DMS 273 (cell line): Measurements from ENCODE around the gene PERCC1.

ENCODE experiments used
- DNase-seq: peaks from one replicate; lab custom pipeline; 2025; ENCODE audit not compliant: unreplicated experiment; lab: John Stamatoyannopoulos, UW

Gene PERCC1

GRCh38 chr16:1430759-1431496 is at the start of gene PERCC1:
Gene PERCC1 (plus strand): TSS chr16:1431078. CDS start chr16:1432594, 1,516 bp downstream.
- DNase-seq: peak; percentile 41

DNA sequence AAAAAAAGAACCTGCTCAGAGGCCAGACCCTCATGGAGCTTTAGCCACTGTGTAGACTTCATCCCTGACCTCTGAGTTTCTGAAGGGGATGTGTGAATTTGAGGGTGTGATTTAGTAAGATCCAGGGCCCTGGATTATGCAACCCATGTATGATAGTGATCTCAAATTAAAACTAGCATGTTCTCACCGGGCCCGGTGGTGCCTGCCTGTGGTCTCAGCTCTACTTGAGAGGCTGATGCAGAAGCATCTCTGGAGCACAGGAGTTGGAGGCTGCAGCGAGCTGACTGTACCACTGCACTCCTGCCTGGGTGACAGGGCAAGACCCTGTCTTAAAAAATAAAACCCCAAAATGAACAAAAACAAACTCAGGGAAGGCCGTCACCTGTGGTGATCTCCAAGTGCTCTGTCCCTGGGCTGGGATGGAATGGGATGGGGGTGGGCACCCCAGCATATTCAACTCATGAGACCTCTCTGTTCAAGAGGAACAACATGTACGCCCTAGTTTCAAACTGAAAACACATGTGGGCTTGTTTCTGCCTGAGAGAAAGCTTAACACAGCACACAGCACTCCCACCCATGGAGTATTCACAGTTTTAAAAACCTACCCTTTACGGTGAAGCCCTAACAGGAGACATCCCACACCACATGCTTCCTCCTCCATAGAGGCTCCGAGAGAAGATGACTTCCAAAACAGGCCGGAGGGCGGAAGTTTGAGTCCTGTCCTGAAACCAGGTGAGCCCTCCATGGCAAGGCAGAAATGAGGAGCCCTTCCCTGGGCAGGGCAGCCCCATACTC is 49.1 kb upstream of the PERCC1 start:
- DNase-seq: no peak

GRCh38 chr16:1383556-1383955 is 47.3 kb upstream of the PERCC1 start:
- DNase-seq: no peak

DNA sequence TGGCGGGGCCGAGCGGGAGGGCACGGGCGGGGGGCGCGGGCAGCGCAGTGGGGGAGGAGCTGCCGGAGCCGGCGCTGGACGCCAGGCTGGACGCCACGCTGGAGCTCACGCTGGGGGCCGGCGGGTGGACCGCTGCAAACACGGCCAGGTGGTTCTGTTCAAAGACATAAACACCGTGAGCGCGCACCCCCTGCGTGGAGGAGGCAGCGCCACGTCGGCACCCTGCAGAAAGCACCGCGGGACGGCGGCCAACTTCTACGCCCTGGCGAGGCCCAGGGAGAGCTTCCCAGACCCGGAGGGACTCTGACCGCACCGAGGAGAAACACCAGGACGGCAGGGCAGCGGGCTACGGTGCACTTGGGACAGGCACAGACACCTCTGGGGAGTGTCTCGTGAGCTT is 45.6 kb upstream of the PERCC1 start:
- DNase-seq: no peak

GRCh38 chr16:1387331-1387730 is 43.5 kb upstream of the PERCC1 start:
- DNase-seq: no peak

- DNase-seq: no peak
Measured at GRCh38 chr16:1389762-1390161, 41.1 kb upstream of the PERCC1 start.

GRCh38 chr16:1390239-1390779 is 40.6 kb upstream of the PERCC1 start:
- no peak for DNase-seq

GRCh38 chr16:1392826-1393225 is 38.1 kb upstream of the PERCC1 start:
- DNase-seq: no peak

DNA sequence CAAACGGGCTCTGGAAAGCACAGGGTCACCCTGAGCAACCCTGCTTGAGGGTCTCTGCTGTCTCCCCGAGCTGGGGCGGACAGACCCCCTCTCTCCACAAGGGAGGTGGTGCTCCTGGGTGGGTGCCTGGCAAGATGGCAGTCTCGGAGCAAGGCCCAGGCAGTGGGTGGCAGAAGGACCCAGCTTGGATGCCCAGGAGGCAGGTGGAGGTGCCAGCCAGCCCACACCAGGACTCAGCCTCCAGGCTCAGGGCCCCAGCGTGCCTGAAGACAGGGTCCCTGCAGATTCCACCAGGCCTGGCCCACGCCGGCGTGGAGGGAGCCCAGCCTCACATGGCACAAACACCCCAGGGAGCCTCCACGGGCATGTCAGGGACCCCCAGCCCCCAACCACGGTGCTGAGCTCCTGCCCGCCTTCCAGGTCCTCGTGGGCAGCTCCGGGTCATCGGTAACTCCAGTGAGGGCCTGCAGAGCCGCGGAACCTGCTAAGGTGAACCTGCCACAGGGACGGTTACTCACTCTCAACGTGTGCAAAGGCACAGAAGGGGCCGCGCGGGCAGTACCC is 37.2 kb upstream of the PERCC1 start:
- DNase-seq: no peak

- DNase-seq: no peak
Measured at GRCh38 chr16:1394367-1394951, 36.4 kb upstream of the PERCC1 start.

DNA sequence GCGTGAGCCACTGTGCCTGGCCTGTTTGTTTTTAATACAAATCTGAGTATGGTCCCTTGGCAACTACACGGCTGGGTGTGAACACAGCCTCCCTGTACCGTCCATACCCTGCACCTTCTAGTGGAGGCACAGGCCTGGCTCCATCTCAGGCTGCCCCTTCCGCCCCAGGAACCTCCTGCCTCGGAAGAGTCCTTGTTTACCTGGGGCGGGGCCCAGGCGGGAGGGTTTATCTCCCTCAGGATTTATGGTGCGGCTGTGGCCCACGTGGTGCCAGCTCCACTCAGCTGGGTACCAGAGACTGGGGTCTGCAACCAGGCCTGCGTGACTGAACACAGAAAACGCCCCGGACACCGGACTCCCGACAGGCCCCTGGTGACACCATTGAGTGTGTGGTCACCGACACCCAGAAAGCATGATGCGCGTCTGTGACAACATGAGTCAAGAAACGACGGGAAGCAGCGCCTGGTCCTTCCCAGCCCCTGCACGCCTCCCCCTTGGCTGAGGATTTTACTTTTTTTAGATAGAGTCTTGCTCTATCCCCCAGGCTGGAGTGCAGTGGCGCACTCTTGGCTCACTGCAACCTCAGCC is 35.3 kb upstream of the PERCC1 start:
- no peak for DNase-seq

- no peak for DNase-seq
Measured at GRCh38 chr16:1397779-1398178, 33.1 kb upstream of the PERCC1 start.

GRCh38 chr16:1398351-1398750 is 32.5 kb upstream of the PERCC1 start:
- DNase-seq: no peak

GRCh38 chr16:1398826-1399581 is 31.9 kb upstream of the PERCC1 start:
- no peak for DNase-seq

- no peak for DNase-seq
Measured at GRCh38 chr16:1401061-1401757, 29.7 kb upstream of the PERCC1 start.

DNA sequence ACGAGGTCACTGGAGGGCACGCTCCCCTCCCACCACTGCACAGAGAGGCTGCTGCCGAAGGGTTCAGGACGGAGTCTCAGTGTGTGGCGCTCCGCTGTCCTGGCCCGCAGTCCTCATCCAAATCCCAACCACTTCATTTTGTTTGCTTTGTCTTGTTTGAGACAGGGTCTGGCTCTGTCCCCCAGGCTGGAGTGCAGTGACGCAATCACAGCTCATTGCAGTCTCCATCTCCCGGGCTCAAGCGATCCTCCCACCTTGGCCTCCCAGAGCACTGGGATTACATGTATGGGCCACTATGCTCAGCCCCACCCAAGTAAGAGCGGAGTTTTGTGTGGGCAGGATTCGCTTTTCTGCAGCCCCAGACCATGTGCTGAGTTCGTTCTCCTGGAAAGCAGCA is 29.1 kb upstream of the PERCC1 start:
- DNase-seq: no peak

DNA sequence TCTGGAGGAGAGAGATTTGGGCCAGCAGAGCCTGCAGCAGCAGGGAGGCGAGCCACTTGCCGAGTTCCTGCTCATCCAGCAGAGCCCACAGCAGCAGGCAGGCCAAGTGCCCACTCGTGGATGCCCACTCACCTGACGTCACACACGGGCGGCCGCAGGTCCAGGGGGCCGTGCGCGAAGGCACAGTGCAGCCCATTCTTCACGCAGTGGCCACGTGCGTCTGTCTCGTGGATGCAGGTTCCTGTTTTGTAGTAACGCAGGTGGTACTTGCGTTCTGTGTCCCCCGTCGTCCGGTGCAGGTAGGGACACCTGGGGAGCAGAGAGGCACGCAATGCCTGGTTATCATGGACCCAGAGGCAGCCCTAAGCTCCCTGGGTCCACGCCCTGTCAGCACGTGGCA is 27.8 kb upstream of the PERCC1 start:
- no peak for DNase-seq

GRCh38 chr16:1403733-1404132 is 27.1 kb upstream of the PERCC1 start:
- DNase-seq: no peak

GRCh38 chr16:1407753-1408152 is 23.1 kb upstream of the PERCC1 start:
- DNase-seq: peak; percentile 70
